Endodermal cell (in vitro differentiated cells): ENCODE data around the gene TMEM179B. TPM values are rescaled to one million over a fixed set of nuclear protein-coding genes. Genes with fewer than 3 reads are reported as not detected.

Experiments used
- DNase-seq: peaks from one replicate; pipeline ENCODE4 v3.0.0-alpha.2; 2017
- H3K27ac ChIP-seq: 2 replicates; pipeline ENCODE4 v1.5.1; 2013; ENCODE audit warnings: mild to moderate bottlenecking, low read depth, low read length, moderate library complexity
- H3K27me3 ChIP-seq: 2 replicates; pipeline ENCODE4 v1.6.1; 2013; ENCODE audit warnings: mild to moderate bottlenecking, low read length, moderate library complexity; ENCODE audit not compliant: insufficient read depth, control insufficient read depth, poor library complexity, severe bottlenecking
- H3K36me3 ChIP-seq: 2 replicates; pipeline ENCODE4 v1.7.0; 2013; ENCODE audit warnings: mild to moderate bottlenecking, low read length, moderate library complexity; ENCODE audit not compliant: control insufficient read depth, insufficient read depth
- H3K4me1 ChIP-seq: one replicate; pipeline ENCODE4 v1.7.0; 2013; ENCODE audit warnings: low read length; ENCODE audit not compliant: control insufficient read depth, insufficient read depth
- H3K4me3 ChIP-seq: 2 replicates; pipeline ENCODE4 v1.5.1; 2013; ENCODE audit warnings: mild to moderate bottlenecking, low read length, moderate library complexity
- H3K9ac ChIP-seq: 2 replicates; pipeline ENCODE4 v1.6.1; 2013; ENCODE audit warnings: mild to moderate bottlenecking, low read length, moderate library complexity; ENCODE audit not compliant: poor library complexity, severe bottlenecking; ENCODE audit errors: extremely low read depth
- H3K9me3 ChIP-seq: 2 replicates; pipeline ENCODE4 v1.6.1; 2013; ENCODE audit warnings: mild to moderate bottlenecking, low read length, moderate library complexity; ENCODE audit not compliant: control insufficient read depth
- H3K27ac Mint-ChIP-seq: 2 replicates; pipeline ENCODE4 v1.8.0; 2020; ENCODE audit warnings: mixed read lengths
- H3K27me3 Mint-ChIP-seq: 2 replicates; pipeline ENCODE4 v1.8.0; 2021; ENCODE audit warnings: mild to moderate bottlenecking, mixed read lengths; ENCODE audit not compliant: insufficient read depth
- H3K36me3 Mint-ChIP-seq: 2 replicates; pipeline ENCODE4 v1.8.0; 2020; ENCODE audit warnings: low read depth, mixed read lengths
- H3K4me1 Mint-ChIP-seq: 2 replicates; pipeline ENCODE4 v1.8.0; 2020; ENCODE audit warnings: mixed read lengths
- H3K4me3 Mint-ChIP-seq: 2 replicates; pipeline ENCODE4 v1.8.0; 2020; ENCODE audit warnings: mild to moderate bottlenecking, moderate library complexity, mixed read lengths
- H3K9me3 Mint-ChIP-seq: 2 replicates; pipeline ENCODE4 v1.8.0; 2020; ENCODE audit warnings: mild to moderate bottlenecking, mixed read lengths
- CTCF ChIP-seq: fragments of 200-600 bp; sonication (generic); conservative IDR thresholded peaks from 2 replicates; pipeline ENCODE4 v1.5.0; 2021; ENCODE audit warnings: antibody characterized with exemption, mild to moderate bottlenecking
- WGBS, 2 experiments: methylation state at CpG; one replicate each; pipeline versions ENCODE4 v1.1.5 to v1.1.7; 2013; ENCODE audit warnings: missing lambda C conversion rate in 2 of 2, mixed read lengths in 1 of 2; ENCODE audit not compliant: insufficient coverage in 1 of 2, insufficient read length in 1 of 2; 5-methylcytosine and 5-hydroxymethylcytosine counted together
- total RNA-seq, 2 donors: library from RNA; stranded (reverse); fragmentation: NEBNext Ultra II Directional in 1 of 2; extraction: Animal tissue kit (Norgen Biotek cat#: 25700) in 1 of 2; gene quantifications; 2 replicates in 1 of 2; 3 replicates in 1 of 2; pipeline ENCODE4 v1.2.1, GENCODE V29; 2021

Gene TMEM179B
- total RNA-seq, 2 donors from 2014 or later = 31.0 TPM

DNA sequence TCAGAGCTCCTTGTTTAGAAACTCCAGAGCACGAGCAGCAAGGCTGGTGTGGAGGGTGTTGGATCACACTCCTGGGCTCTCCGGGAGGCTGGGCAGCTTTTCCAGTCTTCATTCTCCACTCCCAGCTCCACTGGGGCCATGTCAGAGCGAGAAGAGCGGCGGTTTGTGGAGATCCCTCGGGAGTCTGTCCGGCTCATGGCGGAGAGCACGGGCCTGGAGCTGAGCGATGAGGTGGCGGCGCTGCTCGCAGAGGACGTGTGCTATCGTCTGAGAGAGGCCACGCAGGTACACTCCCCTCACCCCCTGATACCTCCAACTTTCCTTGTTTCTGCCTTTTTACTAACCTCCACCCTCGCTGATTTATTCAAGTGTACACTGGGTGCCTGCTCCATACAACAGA, 11.6 kb upstream of the TMEM179B start:
- peaks cover 53% of the 10 kb centered on the region for H3K36me3 Mint-ChIP-seq
- no peaks in the 10 kb centered on the region for H3K27me3 ChIP-seq
- TF ChIP-seq CTCF = no peak
- no peaks in the 10 kb centered on the region for H3K4me1 ChIP-seq
- no peaks in the 10 kb centered on the region for H3K27me3 Mint-ChIP-seq
- DNase-seq = no peak
- H3K4me1 Mint-ChIP-seq = peaks cover 7% of the 10 kb centered on the region
- H3K9ac ChIP-seq = no peak overlapping the region
- H3K27ac Mint-ChIP-seq = peak overlapping the region; percentile 26
- no peak overlapping the region for H3K27ac ChIP-seq
- H3K36me3 ChIP-seq = peaks cover 32% of the 10 kb centered on the region
- no peaks in the 10 kb centered on the region for H3K9me3 Mint-ChIP-seq
- H3K4me3 Mint-ChIP-seq = no peak overlapping the region
- no peaks in the 10 kb centered on the region for H3K9me3 ChIP-seq
- 94 to 99% methylated on average over 13 to 17 of the region's 17 CpGs for whole genome bisulfite sequencing, 2 experiments
- H3K4me3 ChIP-seq = no peak overlapping the region

- no peak overlapping the region for H3K9ac ChIP-seq
- no peak for TF ChIP-seq CTCF
- Mint-ChIP-seq H3K36me3 (peaks cover 65% of the 10 kb centered on the region), H3K4me1 (peaks cover 4% of the 10 kb centered on the region), H3K9me3 (no peaks in the 10 kb centered on the region), H3K27ac (peak overlapping the region; percentile 3), H3K27me3 (no peaks in the 10 kb centered on the region), H3K4me3 (no peak overlapping the region)
- no peaks in the 10 kb centered on the region for H3K27me3 ChIP-seq
- H3K4me1 ChIP-seq = no peaks in the 10 kb centered on the region
- WGBS, 2 experiments = 93% methylated on average over 2 of the region's 2 CpGs; no CpG with 5 or more reads in 1 of the 2 experiments
- H3K4me3 ChIP-seq = no peak overlapping the region
- H3K36me3 ChIP-seq = peaks cover 41% of the 10 kb centered on the region
- H3K27ac ChIP-seq = no peak overlapping the region
- no peaks in the 10 kb centered on the region for H3K9me3 ChIP-seq
- DNase-seq = no peak
These were observed 9.8 kb upstream of the TMEM179B start for GRCh38 chr11:62777389-62777788.

DNA sequence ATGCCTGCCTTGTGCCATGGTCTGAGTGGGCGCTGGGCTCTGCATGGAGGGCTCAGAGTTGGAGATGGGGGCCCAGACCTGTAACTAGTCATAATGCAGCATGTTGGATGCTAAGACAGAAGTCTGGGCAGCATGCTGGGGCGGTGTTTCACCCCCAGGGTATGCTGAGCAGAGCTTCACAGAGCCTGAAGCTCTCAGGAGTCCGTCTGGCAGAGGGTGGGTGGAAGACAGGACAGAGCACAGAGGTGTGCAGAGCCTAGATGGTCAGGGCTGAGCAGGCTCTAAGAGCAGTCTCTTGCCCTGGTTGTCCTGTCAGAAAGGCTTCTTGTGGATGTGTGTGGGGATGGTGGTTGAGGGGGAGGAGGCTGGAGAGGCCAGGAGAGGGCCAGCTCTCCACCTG, 8.8 kb upstream of the TMEM179B start:
- no peaks in the 10 kb centered on the region for H3K27me3 ChIP-seq
- 92% methylated on average over 2 to 3 of the region's 3 CpGs for WGBS, 2 experiments
- H3K36me3 ChIP-seq = peaks cover 47% of the 10 kb centered on the region
- no peaks in the 10 kb centered on the region for H3K27me3 Mint-ChIP-seq
- H3K9me3 ChIP-seq = no peaks in the 10 kb centered on the region
- peaks cover 4% of the 10 kb centered on the region for H3K4me1 Mint-ChIP-seq
- H3K4me3 ChIP-seq = no peak overlapping the region
- no peak overlapping the region for H3K27ac ChIP-seq
- H3K27ac Mint-ChIP-seq = peak overlapping the region; percentile 39
- H3K9me3 Mint-ChIP-seq = no peaks in the 10 kb centered on the region
- peaks cover 75% of the 10 kb centered on the region for H3K36me3 Mint-ChIP-seq
- no peaks in the 10 kb centered on the region for H3K4me1 ChIP-seq
- no peak for TF ChIP-seq CTCF
- no peak overlapping the region for H3K4me3 Mint-ChIP-seq
- DNase-seq = no peak
- no peak overlapping the region for H3K9ac ChIP-seq
